ENCODE results near the gene ARHGEF12. TPM values are rescaled to one million over a fixed set of nuclear protein-coding genes. Genes with fewer than 3 reads are reported as not detected.

The ARHGEF12 gene
- total RNA-seq, 1 experiment from 2014 or later, result 132 TPM

DNA sequence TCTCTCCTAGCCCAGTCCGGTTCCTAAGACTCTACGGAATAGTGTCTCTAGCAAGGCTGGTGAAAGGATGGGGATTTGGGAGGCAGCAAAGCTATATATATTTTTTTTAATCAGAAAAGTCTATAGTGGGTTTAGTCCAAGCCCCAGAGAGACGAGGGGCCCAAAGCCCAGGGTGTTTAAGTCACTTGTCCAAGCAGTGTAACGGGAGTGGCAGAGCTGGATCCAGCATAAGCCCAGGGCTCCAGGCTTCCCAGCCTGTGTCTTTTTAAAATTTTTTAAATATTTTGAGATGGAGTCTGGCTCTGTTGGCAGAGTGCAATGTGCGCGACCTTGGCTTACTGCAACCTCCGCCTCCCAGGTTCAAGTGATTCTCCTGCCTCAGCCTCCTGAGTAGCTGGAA, 182.1 kb downstream of the ARHGEF12 start:
- CTCF ChIA-PET, result no interaction called here
- POLR2A ChIA-PET (ENCODE audit: low non-redundant PET), result interaction anchor here (0.6 kb wide), 2 partner anchors 10 to 104 kb away, joined by 3 to 5 read pairs; no protein-coding TSS in a partner anchor
- H3K27me3 ChIP-seq (replicated peaks; ENCODE audit: insufficient read depth, low read depth, low read length, poor library complexity), result peaks cover 15% of the 10 kb centered on the region
- no peak for DNase-seq (ENCODE audit: low spot score)
- H3K4me1 ChIP-seq (ENCODE audit: insufficient read depth, low read length, poor library complexity, severe bottlenecking), result no peaks in the 10 kb centered on the region
- no peak overlapping the region for H3K4me3 ChIP-seq (ENCODE audit: low read depth, low read length, poor library complexity, severe bottlenecking)
- TF ChIP-seq, protein P1, sequence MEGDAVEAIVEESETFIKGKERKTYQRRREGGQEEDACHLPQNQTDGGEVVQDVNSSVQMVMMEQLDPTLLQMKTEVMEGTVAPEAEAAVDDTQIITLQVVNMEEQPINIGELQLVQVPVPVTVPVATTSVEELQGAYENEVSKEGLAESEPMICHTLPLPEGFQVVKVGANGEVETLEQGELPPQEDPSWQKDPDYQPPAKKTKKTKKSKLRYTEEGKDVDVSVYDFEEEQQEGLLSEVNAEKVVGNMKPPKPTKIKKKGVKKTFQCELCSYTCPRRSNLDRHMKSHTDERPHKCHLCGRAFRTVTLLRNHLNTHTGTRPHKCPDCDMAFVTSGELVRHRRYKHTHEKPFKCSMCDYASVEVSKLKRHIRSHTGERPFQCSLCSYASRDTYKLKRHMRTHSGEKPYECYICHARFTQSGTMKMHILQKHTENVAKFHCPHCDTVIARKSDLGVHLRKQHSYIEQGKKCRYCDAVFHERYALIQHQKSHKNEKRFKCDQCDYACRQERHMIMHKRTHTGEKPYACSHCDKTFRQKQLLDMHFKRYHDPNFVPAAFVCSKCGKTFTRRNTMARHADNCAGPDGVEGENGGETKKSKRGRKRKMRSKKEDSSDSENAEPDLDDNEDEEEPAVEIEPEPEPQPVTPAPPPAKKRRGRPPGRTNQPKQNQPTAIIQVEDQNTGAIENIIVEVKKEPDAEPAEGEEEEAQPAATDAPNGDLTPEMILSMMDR (conservative IDR thresholded peaks at IDR 0.05; ENCODE audit: low read depth, low read length), result no peak
- TF ChIP-seq EZH2 (IDR thresholded peaks at IDR 0.05; ENCODE audit: borderline replicate concordance, low read depth, low read length, poor library complexity, severe bottlenecking), result no peak
- H3K9me3 ChIP-seq (ENCODE audit: low read depth, low read length, poor library complexity, severe bottlenecking), result no peaks in the 10 kb centered on the region
- BruUV-seq (replicated peaks), result no TSS peak
- no peak overlapping the region for H3K27ac ChIP-seq (ENCODE audit: low read depth, low read length, poor library complexity, severe bottlenecking)
- no peaks in the 10 kb centered on the region for H3K36me3 ChIP-seq (ENCODE audit: insufficient read depth, low read length, poor library complexity, severe bottlenecking)
- intact Hi-C loops (cut with micrococcal nuclease; ENCODE audit: unreplicated experiment), result no loop called here

DNA sequence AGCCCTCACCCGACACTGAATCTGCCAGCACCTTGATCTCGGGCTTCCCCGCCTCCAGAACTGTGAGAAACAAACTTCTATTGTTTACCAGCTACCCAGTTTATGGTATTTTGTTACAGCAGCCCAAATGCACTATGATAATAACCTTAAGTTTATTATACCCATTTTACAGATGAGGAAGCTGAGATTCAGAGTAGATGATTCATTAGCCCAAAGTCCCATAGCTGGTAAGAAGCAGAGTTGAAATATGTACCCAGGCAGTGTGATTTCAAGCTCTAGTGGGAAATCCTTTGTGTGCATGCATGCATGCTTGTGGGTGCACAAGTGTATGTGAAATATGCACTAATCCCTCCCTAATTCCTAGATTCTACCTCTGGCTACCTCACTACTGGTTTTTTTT, 183.3 kb downstream of the ARHGEF12 start:
- TF ChIP-seq, protein P1 (conservative IDR thresholded peaks at IDR 0.05; ENCODE audit: low read depth, low read length), result no peak
- TF ChIP-seq EZH2 (IDR thresholded peaks at IDR 0.05; ENCODE audit: borderline replicate concordance, low read depth, low read length, poor library complexity, severe bottlenecking), result no peak
- no peak overlapping the region for H3K27ac ChIP-seq (ENCODE audit: low read depth, low read length, poor library complexity, severe bottlenecking)
- intact Hi-C loops (cut with micrococcal nuclease; ENCODE audit: unreplicated experiment), result no loop called here
- BruUV-seq (replicated peaks), result no TSS peak
- no peaks in the 10 kb centered on the region for H3K36me3 ChIP-seq (ENCODE audit: insufficient read depth, low read length, poor library complexity, severe bottlenecking)
- no peak for DNase-seq (ENCODE audit: low spot score)
- no peaks in the 10 kb centered on the region for H3K4me1 ChIP-seq (ENCODE audit: insufficient read depth, low read length, poor library complexity, severe bottlenecking)
- POLR2A ChIA-PET (ENCODE audit: low non-redundant PET), result no interaction called here
- CTCF ChIA-PET, result interaction anchor here (0.7 kb wide), 2 partner anchors 37 to 1058 kb away, joined by 5 to 7 read pairs; no protein-coding TSS in a partner anchor
- H3K27me3 ChIP-seq (replicated peaks; ENCODE audit: insufficient read depth, low read depth, low read length, poor library complexity), result peaks cover 3% of the 10 kb centered on the region
- H3K9me3 ChIP-seq (ENCODE audit: low read depth, low read length, poor library complexity, severe bottlenecking), result no peaks in the 10 kb centered on the region
- no peak overlapping the region for H3K4me3 ChIP-seq (ENCODE audit: low read depth, low read length, poor library complexity, severe bottlenecking)

DNA sequence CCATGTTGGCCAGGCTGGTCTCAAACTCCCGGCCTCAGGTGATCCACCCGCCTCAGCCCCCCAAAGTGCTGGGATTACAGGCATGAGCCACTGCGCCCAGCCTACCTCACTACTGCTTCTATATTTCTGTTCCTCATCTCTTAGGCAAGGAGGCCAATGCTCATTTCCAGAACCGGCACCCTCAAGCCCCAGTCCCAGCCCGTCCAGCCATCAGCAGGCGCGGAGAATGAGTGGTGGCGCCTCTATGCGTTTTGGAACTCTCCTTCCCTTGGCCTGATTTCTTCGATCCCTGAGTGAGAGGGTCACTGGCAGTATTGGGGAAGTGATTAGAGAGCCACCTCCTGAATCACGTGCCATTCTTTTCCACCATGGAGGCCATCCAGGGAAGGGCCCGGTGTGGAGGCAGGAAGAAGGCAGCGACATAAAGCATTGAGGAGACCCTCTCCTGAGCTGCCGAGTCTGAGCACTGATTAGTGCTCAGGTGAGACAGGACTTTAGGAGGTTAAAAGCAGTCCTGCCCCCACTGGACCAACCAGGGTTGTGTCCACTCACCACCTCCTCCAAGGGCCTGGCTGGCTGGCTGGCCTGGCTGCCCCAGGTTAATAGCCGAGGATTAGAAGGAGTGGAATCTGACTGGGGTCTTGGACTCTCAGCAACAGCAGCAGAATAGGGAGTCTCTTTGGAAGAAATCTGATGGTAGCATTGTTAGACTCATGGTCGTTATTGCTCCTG, 184.0 kb downstream of the ARHGEF12 start:
- BruUV-seq (replicated peaks), result no TSS peak
- TF ChIP-seq EZH2 (IDR thresholded peaks at IDR 0.05; ENCODE audit: borderline replicate concordance, low read depth, low read length, poor library complexity, severe bottlenecking), result no peak
- POLR2A ChIA-PET (ENCODE audit: low non-redundant PET), result no interaction called here
- Histone ChIP-seq H3K4me1 (ENCODE audit: insufficient read depth, low read length, poor library complexity, severe bottlenecking) (no peaks in the 10 kb centered on the region), H3K27ac (ENCODE audit: low read depth, low read length, poor library complexity, severe bottlenecking) (no peak overlapping the region), H3K36me3 (ENCODE audit: insufficient read depth, low read length, poor library complexity, severe bottlenecking) (no peaks in the 10 kb centered on the region), H3K9me3 (ENCODE audit: low read depth, low read length, poor library complexity, severe bottlenecking) (no peaks in the 10 kb centered on the region), H3K27me3 (replicated peaks; ENCODE audit: insufficient read depth, low read depth, low read length, poor library complexity) (no peaks in the 10 kb centered on the region), H3K4me3 (ENCODE audit: low read depth, low read length, poor library complexity, severe bottlenecking) (no peak overlapping the region)
- no peak for DNase-seq (ENCODE audit: low spot score)
- CTCF ChIA-PET, result interaction anchor here (0.7 kb wide), 1 partner anchor 38 kb away, joined by 7 read pairs; no protein-coding TSS in a partner anchor
- intact Hi-C loops (cut with micrococcal nuclease; ENCODE audit: unreplicated experiment), result no loop called here
